Measurements from ENCODE around the gene DGCR2. TPM values are rescaled to one million over a fixed set of nuclear protein-coding genes. Genes with fewer than 3 reads are reported as not detected.

Gene DGCR2
- total and polyA plus RNA-seq, 10 of the 15 experiments (the other 5 are each of a cell fraction or from before 2014, with no cell fraction given), result 0.19 to 28.4 (median 16.0) TPM

- SMC1A ChIA-PET (ENCODE audit: uncharacterized antibody, unreplicated experiment), result interaction anchor here (1.1 to 2.8 kb wide), 2 partner anchors 11 to 12 kb away, joined by 3 to 14 read pairs; no protein-coding TSS in a partner anchor
- peaks cover 12% of the 10 kb centered on the region for H3K4me1 ChIP-seq (ENCODE audit: control insufficient read depth, insufficient read depth, low read length)
- in situ Hi-C loops (cut with MboI) (no loop called here), intact Hi-C loops (cut with micrococcal nuclease; ENCODE audit: unreplicated experiment) (no loop called here)
- ATAC-seq, result no peak
- DNase-seq (ENCODE audit: low read depth, low spot score), result no peak
- H3K4me3 ChIP-seq, result no peak overlapping the region
- POLR2A ChIA-PET, result no interaction called here
- no peak overlapping the region for H3K9ac ChIP-seq (ENCODE audit: control insufficient read depth, insufficient read depth, low read length)
- H3K27ac ChIP-seq (ENCODE audit: control insufficient read depth, insufficient read depth), result no peak overlapping the region
- no TSS peak for BruUV-seq (replicated peaks)
- RAD21 ChIA-PET (ENCODE audit: unreplicated experiment), result no interaction called here
- no peaks in the 10 kb centered on the region for H3K27me3 ChIP-seq (replicated peaks in 1 of 2; ENCODE audit: control insufficient read depth in 2 of 2, insufficient read depth in 2 of 2, low read length in 1 of 2)
- peaks cover 53% of the 10 kb centered on the region for H3K79me2 ChIP-seq (ENCODE audit: control insufficient read depth, insufficient read depth, low read length)
- H3K4me2 ChIP-seq (ENCODE audit: control insufficient read depth, insufficient read depth), result no peak overlapping the region
- H2AFZ ChIP-seq (ENCODE audit: control insufficient read depth, low read depth, low read length), result no peak overlapping the region
- WGBS (ENCODE audit: insufficient coverage, insufficient replicate concordance, low lambda C conversion rate, missing lambda C conversion rate), result 87% methylated on average over 3 of the region's 3 CpGs
- no peaks in the 10 kb centered on the region for H3K9me3 ChIP-seq (replicated peaks; ENCODE audit: control insufficient read depth, insufficient read depth, low read length)
- no peak for FAIRE-seq
- H3K36me3 ChIP-seq (ENCODE audit: control insufficient read depth in 2 of 2, insufficient read depth in 2 of 2, low read length in 1 of 2), result peaks cover 0 to 5% of the 10 kb centered on the region in 2 experiments; a peak in 2 of 4 replicates
- CTCF ChIA-PET, result interaction anchor here (0.6 to 1.4 kb wide), 6 partner anchors 9 to 373 kb away, joined by 3 read pairs; partner anchors contain the start of genes CDC45 and SLC25A1
- H4K20me1 ChIP-seq (ENCODE audit: control insufficient read depth, insufficient read depth), result no peaks in the 10 kb centered on the region
- TF ChIP-seq ATF7 (IDR thresholded peaks at IDR 0.05; ENCODE audit: low read depth) (no peak), FOS (IDR thresholded peaks at IDR 0.05; ENCODE audit: borderline replicate concordance, extremely low read depth, insufficient read length) (no peak), TCF12 (IDR thresholded peaks at IDR 0.05; ENCODE audit: low read depth, low read length) (no peak), TCF7 (IDR thresholded peaks at IDR 0.05; ENCODE audit: borderline replicate concordance) (no peak), ZBTB40 (IDR thresholded peaks at IDR 0.05; ENCODE audit: borderline replicate concordance) (no peak), ZBTB11 (CRISPR knock-in tag; IDR thresholded peaks at IDR 0.05) (no peak), NR2F1 (conservative IDR thresholded peaks at IDR 0.05) (no peak), NKRF (conservative IDR thresholded peaks at IDR 0.05) (no peak), EGR1 (IDR thresholded peaks at IDR 0.05; ENCODE audit: borderline replicate concordance in 1 of 2, low read depth in 2 of 2, low read length in 2 of 2) (no peak), IRF4 (IDR thresholded peaks at IDR 0.05; ENCODE audit: low read depth, low read length) (no peak), NFXL1 (IDR thresholded peaks at IDR 0.05; ENCODE audit: borderline replicate concordance) (no peak), SUZ12 (IDR thresholded peaks at IDR 0.05; ENCODE audit: unreplicated experiment) (no peak)
Measured at GRCh38 chr22:19106886-19107729, 15.1 kb downstream of the DGCR2 start.
